GM18909 (cell line): Measurements from ENCODE around the gene DGKD.

Experiments
- ATAC-seq: cut with Tn5 transposase; IDR thresholded peaks from one replicate; pipeline ENCODE4 v1.9.1; 2021; ENCODE audit warnings: mild to moderate bottlenecking; ENCODE audit not compliant: unreplicated experiment, poor library complexity

Gene DGKD

GRCh38 chr2:233453916-233454315 lies 99.6 kb downstream of the DGKD start:
- no peak for ATAC-seq

- ATAC-seq: no peak
Measured at GRCh38 chr2:233455006-233455405, 100.7 kb downstream of the DGKD start.

- ATAC-seq: no peak
Measured at GRCh38 chr2:233455491-233455890, 101.2 kb downstream of the DGKD start.

GRCh38 chr2:233456111-233456510 lies 101.8 kb downstream of the DGKD start:
- no peak for ATAC-seq

GRCh38 chr2:233456934-233457333 lies 102.6 kb downstream of the DGKD start:
- ATAC-seq: no peak

GRCh38 chr2:233457356-233457755 lies 103.1 kb downstream of the DGKD start:
- no peak for ATAC-seq

- ATAC-seq: no peak
Measured at GRCh38 chr2:233458031-233458610, 103.8 kb downstream of the DGKD start.

GRCh38 chr2:233458826-233459225 lies 104.5 kb downstream of the DGKD start:
- no peak for ATAC-seq

GRCh38 chr2:233459426-233459825 lies 105.1 kb downstream of the DGKD start:
- ATAC-seq: no peak

- no peak for ATAC-seq
Measured at GRCh38 chr2:233460726-233461441, 106.6 kb downstream of the DGKD start.

GRCh38 chr2:233461481-233461891 lies 107.2 kb downstream of the DGKD start:
- no peak for ATAC-seq

GRCh38 chr2:233462202-233462785 lies 108.0 kb downstream of the DGKD start:
- ATAC-seq: no peak

- ATAC-seq: no peak
Measured at GRCh38 chr2:233462826-233463470, 108.7 kb downstream of the DGKD start.

- ATAC-seq: no peak
Measured at GRCh38 chr2:233463586-233463985, 109.3 kb downstream of the DGKD start.

GRCh38 chr2:233464056-233464455 lies 109.8 kb downstream of the DGKD start:
- no peak for ATAC-seq

GRCh38 chr2:233464531-233465240 lies 110.4 kb downstream of the DGKD start:
- ATAC-seq: no peak

- no peak for ATAC-seq
Measured at GRCh38 chr2:233466991-233467603, 112.8 kb downstream of the DGKD start.

GRCh38 chr2:233468047-233468740 lies 113.9 kb downstream of the DGKD start:
- no peak for ATAC-seq

GRCh38 chr2:233468741-233469110 lies 114.4 kb downstream of the DGKD start:
- ATAC-seq: no peak
